ENCODE data around the gene ZNF384.

The ZNF384 gene

DNA sequence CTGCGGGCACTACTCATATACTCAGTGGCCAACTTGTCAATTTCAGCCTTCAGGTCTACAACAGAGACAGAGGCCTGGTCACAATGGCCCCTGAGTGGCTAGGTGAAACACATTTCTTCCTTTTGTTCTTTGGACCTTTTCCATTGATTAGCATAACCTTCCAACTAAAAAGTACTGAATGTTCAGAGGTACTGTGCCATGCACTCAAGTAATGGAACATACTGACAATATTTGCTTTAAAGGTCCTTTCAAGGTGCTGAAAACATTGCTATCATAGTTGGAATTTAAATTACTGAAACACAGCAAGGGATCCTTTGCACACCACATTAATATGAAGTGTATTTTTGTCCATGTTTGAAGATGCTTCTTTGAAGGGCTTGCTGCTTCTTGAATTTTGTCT lies 35.8 kb downstream of the ZNF384 start:
- DNase-seq: no peak

DNA sequence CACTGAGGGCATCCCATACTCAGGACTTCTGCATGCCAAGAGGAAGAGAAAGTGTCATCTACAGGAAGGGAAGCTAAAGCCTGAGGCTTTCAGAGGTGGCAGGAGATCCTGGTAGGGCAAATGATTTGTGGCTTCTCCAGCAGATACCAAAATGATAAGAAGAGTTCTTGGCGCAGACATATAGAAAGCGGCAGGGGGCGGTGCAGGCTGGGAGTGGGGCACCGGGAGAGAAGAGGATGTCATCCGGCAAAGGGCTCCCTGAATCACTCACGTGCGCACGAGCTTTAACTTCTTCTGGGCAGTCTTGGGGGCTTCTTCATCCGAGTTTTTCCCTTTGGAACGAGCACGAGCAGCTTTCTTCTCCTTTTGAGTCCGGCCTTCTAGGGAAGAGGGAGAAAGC lies 36.8 kb downstream of the ZNF384 start:
- no peak for DNase-seq

DNA sequence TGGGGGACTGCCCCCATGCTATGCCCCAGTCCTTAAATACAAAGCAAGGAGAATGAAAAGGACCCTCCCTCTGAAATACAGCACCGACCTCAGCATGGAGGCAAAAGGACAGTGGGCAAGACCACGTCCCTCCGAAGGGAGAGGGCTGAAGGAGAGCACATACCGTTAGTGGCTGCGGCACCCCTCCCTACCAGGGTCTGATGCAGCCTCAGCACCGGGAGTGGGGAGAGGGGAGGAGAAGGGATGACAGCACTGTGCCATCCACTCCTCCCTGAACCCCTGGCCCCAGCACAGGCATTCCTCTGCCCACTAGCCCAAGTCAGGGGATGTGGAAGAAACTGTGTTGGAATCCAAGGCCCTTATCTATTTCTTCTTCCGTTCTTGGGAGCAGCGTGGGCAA lies 38.3 kb downstream of the ZNF384 start:
- no peak for DNase-seq

DNA sequence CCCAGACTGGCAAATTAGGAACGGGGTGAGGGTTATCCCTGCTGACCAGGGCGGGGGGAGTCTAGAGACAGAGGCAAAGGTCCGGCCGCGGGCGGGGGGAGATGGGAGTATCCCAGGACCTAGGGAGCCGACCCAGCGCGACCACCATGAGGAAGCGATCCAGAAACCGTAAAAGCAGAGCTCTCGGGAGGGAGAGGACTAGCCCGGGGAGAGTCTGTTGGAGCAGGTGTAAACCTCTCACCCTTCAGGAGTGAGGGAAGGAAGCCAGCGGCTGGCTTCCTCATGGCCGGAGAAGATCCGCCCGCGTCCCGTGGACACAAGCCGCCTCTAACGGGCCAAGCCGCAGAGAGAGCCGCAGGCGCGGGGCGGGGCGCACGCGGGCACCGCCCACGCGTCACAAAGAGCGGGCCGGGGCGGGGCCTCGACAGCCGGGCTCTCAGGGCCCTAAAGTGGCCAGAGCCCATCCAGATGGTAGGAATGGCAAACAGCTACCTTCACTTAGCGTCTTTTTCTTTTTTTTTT lies 42.0 kb downstream of the ZNF384 start, which contains the start of gene ACRBP:
Gene ACRBP (minus strand): TSS at position 350 of the 522 bp plus-strand sequence. CDS start 66 bp downstream, at position 284.
- peak; percentile 19 for DNase-seq

DNA sequence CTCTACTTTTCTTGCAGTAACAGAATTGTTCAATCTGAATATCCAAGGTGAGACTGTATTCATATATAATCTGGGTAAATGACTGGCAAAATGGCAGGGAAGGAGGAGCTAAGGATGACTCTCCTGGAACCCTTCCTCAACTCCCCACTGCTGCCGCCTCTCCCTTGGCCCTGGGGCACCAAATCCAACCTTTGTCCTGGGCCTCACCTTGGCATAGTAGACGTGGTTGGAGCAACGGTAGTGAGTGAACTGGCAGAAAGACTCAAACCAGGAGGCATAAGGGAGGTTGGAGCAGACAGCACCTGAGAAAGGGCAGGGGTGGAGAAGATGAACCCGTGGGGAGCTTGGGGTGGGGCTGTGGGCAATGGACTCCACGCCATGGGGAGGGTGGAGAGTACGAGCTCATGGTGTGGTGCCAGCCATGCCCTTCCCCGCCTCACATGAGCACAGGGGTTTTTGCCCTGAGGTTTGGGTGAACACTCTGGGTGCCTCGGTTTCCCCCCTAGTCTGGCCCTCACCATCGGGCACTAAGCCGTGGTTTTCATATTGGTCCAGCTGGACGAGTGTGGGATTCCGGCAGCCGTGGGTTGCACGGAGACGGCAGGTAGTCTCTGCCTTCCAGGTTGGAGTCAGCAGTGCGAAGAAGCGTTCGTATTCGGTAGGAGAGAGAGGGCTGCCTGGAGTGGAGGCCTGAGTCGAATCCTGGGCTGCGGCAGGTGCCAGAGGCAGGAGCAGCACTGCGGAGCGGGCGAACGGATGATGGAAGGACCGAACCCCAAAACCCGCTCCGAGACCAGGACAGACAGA lies 42.7 kb downstream of the ZNF384 start:
- DNase-seq: no peak

DNA sequence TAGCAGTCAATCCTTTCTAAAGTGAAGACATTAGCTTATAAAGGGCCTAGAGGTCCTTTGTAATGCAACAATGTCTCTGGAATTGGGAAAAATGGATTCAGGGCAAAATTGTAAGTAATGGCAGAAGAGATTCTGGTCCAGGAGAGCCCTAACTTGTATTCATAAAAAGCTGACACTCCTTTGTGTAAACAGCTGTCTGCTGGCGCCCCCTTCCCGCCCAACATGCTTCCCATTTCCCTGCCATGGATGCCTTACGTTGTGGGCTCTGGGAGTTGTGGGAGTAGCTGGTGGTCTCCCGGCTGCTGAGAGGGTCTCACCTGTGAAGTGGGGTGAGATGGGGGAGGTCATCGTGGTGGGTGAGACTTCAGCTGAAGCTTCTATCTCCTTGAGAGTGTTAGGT lies 44.3 kb downstream of the ZNF384 start:
- no peak for DNase-seq

DNA sequence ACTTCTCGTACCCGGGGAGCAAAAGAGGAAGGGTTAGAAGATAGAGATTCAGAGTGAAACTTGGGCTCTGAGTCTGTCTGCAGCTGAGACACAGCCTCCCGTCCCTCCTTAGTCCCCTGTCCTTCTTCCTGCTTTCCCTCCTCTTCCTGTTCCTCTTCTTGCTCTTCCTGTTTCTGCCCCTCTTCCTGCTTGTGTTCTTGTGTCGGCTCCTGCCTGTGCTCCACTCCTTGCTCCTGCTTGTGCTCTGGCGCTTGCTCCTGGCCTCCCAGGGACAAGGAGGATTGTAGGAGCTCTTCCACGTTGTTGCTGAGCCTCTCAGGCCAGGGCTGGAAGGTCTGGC lies 44.9 kb downstream of the ZNF384 start:
- DNase-seq: no peak

DNA sequence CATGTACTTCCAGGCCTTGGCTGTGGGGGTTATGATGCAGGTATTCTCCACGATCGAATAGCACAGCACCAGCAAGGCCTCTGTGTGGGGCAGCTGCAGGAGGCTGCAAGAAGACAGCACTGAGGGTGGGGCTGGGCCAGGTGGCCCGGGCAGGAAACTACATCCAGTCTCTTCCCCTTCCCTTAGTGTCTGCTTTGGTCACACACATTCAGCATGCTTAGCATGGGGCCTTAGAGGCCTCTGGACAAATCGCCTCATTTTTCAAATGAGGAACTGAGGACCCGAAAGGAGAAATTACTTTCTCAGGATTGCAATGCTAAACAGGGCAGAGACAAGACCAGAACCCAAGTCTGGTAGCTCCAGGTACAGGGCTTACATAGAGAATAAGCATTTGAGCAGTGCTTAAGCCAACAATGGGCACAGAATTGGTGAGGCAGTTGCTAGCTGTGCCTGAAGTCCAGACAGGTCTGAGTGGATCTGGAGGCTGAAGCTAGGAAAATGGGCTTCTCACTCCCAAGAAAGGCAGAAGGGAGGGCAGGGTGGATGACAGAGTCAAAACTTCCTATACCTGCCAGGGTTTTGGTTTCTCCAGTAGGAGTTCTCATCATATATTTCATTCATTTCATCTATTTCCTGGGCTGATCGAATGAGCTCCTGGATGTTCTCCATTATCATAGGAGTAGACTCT lies 45.5 kb downstream of the ZNF384 start:
- no peak for DNase-seq

DNA sequence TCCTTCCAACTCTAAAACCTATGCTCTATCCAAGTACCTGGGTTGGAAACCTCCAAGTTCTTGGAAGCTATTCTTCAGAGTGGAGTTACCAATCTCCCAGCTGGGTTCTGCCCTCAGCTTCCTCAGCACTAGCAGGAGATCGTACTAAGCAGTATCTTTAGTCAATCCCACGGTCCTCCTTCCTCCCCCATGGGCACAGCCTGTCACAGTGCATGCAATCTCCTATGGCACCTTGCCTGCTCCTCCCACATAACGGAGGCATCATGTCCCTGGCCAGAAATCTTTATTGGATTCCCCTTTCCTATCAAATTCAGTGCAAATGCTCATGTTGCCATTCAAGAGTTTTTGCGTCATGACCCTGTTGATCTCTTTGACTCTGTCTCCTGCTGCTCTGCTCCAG lies 48.0 kb downstream of the ZNF384 start:
- DNase-seq: no peak

DNA sequence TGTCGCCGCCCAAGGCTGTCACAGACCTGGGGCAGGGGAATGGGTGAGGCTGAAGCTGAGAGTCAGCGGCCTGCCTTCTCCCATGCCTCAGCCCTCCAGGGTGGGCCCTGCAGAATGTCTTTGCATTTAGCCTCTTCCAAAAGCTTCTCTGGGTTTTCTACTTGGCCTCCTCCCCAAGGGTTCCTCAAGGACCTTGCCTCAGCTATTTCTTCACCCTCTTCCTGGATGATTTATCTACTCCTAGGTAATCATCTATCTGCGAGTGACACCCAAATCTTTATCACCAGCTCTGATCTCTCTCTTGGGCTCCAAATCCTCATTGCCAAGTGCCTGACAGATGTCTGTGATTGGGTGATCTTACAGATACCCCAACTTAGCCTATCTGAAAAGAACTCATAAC lies 48.7 kb downstream of the ZNF384 start:
- DNase-seq: no peak

DNA sequence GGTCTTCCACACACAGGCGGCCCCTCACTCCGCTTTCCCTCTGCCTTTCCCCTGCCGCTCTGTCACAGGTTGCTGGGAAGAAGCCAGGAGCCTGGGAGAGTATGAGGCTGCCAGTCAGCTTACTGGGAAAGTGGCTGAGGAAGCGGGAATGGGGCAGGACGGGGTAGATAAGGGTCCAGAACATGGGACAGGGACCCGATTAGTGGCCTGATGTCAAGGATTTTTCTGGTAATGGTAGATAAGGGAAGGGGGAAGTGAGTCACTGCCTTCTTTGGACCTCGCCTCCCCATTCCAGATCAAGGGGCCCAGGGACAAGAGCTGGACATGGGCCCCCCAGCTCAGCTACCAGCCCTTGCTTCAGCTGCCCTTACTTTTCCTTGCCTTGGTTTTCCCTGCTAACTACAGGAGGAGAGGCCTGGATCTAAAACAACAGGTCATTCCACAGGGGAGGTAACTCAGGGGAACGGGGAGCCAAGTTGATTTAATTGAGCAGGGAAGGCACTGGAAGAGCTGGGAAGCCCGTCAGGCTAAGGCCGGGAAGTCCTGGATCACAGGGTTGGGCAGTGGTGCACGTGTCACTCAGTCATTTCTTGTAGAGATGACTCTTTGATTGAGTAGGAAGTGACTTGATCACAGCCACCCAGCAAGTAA lies 49.9 kb downstream of the ZNF384 start:
- DNase-seq: no peak

DNA sequence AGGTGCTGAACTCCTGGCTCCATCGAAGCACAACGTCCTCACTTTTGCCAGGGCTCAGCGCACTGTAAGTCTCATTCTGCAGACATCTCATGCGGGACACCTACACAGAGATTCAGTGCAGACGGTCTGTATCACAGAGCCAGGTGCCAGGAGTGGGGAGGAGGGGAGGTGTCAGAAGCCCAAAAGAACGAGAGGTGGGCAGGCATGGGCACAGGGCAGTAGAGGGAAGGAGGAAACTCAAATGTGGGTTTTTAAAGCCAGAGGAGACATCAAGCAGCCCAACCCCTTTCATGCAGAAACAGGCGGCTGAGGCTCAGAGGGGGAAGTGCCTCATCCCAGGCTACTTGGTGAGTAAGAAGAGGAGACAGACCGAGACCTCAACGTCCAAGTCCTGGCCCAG lies 50.9 kb downstream of the ZNF384 start:
- DNase-seq: no peak

DNA sequence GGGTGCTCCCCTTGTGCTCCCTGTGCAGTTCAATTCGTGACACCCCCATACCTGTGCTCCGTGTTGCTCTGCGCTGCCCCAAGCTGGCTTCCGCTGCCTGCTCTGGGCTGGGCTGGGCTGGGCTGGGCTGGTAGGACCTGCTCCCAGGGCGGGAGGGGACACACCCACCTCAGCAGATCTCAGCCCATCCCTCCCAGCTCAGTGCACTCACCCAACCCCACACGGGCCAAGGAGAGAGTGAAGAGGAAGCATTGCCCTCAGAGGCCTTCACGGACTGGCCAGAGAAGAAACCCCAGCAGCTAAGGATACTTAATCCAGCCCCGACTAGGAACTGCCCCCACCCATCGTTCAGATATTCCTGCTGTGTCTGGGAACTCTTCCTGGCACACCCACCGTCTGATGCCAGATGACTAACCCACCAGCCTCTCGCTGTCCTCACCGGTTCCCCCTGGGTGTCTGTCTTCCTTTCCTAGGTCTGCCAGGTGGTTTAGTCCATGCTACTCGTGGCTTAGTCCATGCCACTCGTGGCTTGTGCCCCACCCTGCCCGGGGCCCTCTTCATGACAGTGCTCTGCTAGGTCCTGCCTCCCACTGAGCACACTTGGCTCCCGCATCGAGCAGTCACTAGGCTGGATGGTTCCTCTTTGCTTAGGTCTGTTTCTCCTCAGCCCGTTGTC lies 53.2 kb downstream of the ZNF384 start, which contains the start of gene LPAR5:
Gene LPAR5 (minus strand): TSS at position 104 of the 676 bp plus-strand sequence. CDS start 14,711 bp downstream, outside the sequence.
- no peak for DNase-seq

DNA sequence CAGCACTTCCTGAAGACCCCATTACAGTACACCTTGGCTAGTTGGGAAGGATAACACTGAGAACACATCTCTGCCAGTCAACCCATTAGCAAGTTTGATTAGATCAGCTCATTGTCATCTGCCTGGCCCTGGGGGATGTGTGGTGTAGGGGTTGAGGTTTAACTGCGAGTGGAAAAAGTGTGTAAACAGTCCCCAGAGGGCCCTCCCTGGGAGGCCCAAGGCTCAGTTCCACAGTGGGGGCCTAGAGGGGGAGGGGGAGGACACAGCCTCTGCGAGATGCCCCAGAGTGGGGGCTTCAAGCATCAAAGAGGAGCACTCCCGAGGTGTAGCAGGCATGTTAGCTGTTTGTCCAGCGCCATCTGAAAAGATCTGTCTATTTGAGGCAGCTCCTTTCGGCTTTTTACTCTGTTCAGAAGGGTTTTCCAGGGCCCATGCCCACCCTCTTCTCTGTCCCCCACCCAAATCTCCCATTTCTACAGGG lies 53.8 kb downstream of the ZNF384 start:
- peak; percentile 50 for DNase-seq

DNA sequence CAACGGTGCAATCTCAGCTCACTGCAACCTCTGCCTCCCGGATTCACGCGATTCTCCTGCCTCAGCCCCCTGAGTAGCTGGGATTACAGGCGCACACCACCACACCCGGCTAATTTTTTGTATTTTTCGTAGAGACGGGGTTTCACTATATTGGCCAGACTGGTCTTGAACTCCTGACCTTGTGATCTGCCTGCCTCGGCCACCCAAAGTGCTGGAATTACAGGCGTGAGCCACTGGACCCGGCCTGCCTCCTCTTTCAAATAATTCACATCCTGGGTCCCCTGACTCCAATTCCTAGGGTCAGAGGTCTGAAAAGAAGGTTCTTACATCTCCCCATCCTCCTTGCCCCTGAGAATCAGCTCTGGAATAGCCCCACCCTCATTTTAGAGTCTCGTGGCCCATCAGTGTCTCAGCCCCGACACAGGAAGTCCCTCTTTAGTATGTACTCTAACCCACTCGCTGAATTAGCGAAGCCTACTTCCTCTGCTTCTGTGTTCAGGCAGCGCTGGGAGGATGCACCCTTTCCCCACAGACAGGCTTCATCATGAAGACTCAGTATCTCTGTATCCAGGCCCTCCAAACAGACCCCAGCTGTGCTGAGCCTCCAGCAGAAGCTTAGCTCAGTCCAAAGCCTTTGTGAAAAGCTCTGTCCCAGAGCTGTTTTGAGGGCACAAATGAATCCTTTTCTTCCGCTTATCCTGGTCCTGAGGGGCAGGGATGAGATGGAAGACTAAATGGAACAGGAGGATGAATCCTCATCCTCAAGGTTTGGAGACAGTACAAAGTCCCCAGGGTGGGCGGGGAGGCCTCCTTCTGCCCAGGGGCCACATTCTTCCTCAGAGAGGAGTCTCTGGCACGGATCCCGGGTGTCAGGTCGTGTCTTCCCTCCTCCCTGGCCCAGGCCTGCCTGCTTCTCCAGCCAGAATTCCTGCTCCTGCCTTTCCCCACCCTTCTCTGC lies 56.9 kb downstream of the ZNF384 start:
- peak; percentile 50 for DNase-seq

DNA sequence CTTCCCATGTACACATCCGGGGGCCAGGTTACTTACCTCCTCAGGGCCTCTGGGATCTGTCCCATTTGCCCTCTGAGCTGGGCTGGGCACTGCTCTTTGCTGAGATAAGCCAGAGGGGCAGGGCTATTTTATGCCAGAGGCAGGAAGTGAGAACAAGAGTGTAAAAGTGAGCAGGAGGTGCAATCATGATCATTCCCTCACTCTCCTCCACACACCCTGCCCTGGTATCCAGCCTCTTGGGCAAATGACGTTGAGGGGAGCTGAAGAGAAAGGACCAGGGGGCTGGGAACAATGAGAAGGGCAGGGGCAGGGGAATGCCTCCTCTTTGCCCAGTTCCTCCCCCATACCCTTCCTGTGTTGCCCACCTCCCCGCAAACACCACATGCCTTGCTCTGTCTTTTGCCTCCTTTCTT lies 57.6 kb downstream of the ZNF384 start:
- DNase-seq: no peak

DNA sequence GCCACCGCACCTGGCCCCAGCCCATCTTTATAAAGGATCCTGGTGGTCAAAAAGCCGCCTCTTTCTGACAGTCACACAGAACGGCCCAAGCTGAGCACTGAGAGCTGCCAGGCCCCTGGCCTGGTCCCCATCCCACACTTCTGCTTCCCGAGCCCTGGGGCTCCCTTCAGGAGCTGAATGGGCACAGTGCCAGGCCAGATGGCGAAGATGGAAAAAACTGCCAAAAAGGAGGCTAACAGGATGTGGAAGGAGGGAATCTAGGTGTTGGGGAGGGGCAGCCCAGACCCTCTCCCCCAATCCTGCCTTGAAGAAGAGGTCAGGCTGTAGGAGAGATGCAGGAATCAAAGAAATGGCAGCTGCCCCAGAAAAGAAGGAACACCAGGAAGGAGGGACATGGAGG lies 58.4 kb downstream of the ZNF384 start:
- no peak for DNase-seq

DNA sequence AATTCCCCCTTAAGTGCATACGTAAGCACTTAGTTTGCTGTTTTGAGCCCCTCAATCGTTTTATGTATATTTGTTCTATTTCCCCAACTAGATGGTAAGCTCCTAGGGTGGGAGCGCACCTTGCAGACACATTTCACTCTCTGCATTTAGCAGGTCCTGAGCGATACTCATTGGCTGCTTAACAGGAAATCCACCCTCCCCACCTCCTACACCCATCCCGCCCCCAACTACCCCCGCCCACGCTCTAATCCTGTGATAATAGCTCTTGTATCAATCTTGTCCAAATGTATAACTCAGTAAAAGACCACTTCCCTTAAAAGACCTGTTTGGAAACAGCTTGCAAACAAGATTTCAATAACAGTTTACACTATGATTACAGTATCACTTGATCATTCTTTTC lies 61.6 kb downstream of the ZNF384 start:
- peak; percentile 42 for DNase-seq

DNA sequence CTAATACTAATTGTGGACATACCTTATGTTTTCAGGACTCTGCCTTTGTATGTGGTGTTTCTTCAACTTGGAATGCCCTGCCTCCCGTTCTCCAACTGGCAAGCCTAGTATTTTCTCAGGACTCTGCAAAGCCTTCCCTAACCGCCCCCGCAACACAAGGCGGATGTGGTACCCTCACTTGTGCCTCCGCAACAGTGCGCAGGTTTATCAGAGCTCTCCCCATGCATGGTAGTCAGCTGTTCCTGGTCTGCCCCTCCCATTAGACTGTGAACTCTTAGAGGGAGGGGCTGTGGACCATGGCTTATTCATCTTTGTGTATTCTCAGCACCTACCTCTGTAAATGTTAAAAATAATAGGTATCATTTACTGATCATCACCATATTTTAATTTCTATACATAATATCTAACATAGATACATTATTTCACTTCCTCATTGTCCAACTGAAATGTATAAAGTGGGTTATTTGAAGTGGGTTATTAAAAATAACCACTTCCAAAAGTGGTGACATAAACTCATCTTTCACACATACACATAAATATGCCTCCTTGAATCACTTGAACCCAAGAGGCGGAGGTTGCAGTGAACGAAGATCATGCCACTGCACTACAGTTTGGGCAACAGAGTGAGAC lies 62.4 kb downstream of the ZNF384 start:
- no peak for DNase-seq

DNA sequence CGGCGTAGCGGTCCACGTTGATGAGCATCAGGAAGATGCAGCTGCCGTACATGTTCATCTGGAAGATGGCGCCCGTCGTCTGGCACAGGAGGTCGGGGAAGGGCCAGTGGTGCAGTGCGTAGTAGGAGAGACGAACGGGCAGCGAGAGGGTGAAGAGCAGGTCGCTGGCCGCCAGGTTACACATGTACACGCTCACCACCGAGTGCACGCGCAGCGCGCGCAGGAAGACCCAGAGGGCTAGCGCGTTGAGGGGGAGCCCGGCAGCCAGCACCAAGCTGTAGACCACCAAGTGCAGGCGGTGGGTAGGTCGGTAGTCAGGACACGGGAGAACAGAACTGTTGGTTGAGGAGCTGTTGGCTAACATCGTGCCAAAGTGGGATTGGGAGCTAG lies 68.3 kb downstream of the ZNF384 start:
- DNase-seq: no peak
